NCI-H774 (cell line): ENCODE results near the gene NLGN3.

Experiments
- DNase-seq: peaks from one replicate; lab custom pipeline; 2025; lab: John Stamatoyannopoulos, UW

Gene NLGN3

GRCh38 chrX:71144651-71145050 lies at the start of gene NLGN3:
Gene NLGN3 (plus strand): TSS chrX:71144841. CDS start chrX:71147750, 2,909 bp downstream.
- DNase-seq, result no peak

- no peak for DNase-seq
Observed at GRCh38 chrX:71095033-71095432, 49.6 kb upstream of the NLGN3 start.

- DNase-seq, result peak; percentile 65
Observed at GRCh38 chrX:71095555-71095980, 49.1 kb upstream of the NLGN3 start, which contains the start of gene FOXO4. Gene FOXO4 (plus strand): TSS chrX:71095851. CDS start chrX:71096529, 678 bp downstream.

- no peak for DNase-seq
Observed at GRCh38 chrX:71095981-71096759, 48.5 kb upstream of the NLGN3 start.

GRCh38 chrX:71096760-71097032 lies 47.9 kb upstream of the NLGN3 start:
- no peak for DNase-seq

- DNase-seq, result no peak
Observed at GRCh38 chrX:71098302-71098701, 46.3 kb upstream of the NLGN3 start.

- no peak for DNase-seq
Observed at GRCh38 chrX:71098951-71099506, 45.6 kb upstream of the NLGN3 start.

- DNase-seq, result no peak
Observed at GRCh38 chrX:71099736-71100135, 44.9 kb upstream of the NLGN3 start.

- DNase-seq, result no peak
Observed at GRCh38 chrX:71100581-71101505, 43.8 kb upstream of the NLGN3 start.

GRCh38 chrX:71102292-71102691 lies 42.3 kb upstream of the NLGN3 start:
- DNase-seq, result no peak

- no peak for DNase-seq
Observed at GRCh38 chrX:71103110-71103983, 41.3 kb upstream of the NLGN3 start.

- DNase-seq, result no peak
Observed at GRCh38 chrX:71105628-71106027, 39.0 kb upstream of the NLGN3 start.

GRCh38 chrX:71106427-71106826 lies 38.2 kb upstream of the NLGN3 start, which contains the start of gene CXorf65:
Gene CXorf65 (minus strand): TSS chrX:71106740. CDS start chrX:71106556, 184 bp downstream.
- DNase-seq, result no peak

- DNase-seq, result no peak
Observed at GRCh38 chrX:71107245-71107644, 37.4 kb upstream of the NLGN3 start.

- no peak for DNase-seq
Observed at GRCh38 chrX:71107762-71108360, 36.8 kb upstream of the NLGN3 start.

- no peak for DNase-seq
Observed at GRCh38 chrX:71109051-71109450, 35.6 kb upstream of the NLGN3 start.

- no peak for DNase-seq
Observed at GRCh38 chrX:71111141-71111843, 33.3 kb upstream of the NLGN3 start, which contains the start of gene IL2RG. Gene IL2RG (minus strand): TSS chrX:71111577. CDS start chrX:71111539, 38 bp downstream.

- no peak for DNase-seq
Observed at GRCh38 chrX:71111921-71112431, 32.7 kb upstream of the NLGN3 start.

- DNase-seq, result no peak
Observed at GRCh38 chrX:71117358-71117757, 27.3 kb upstream of the NLGN3 start.
